ENCODE results near the gene EIF2S2. TPM values are rescaled to one million over a fixed set of nuclear protein-coding genes. Genes with fewer than 3 reads are reported as not detected.

Gene EIF2S2
- total RNA-seq, 2 donors from 2014 or later, result 18.8 to 20.6 TPM

- Mint-ChIP-seq H3K27me3 (no peaks in the 10 kb centered on the region), H3K36me3 (ENCODE audit: low read depth) (peaks cover 3% of the 10 kb centered on the region), H3K4me1 (peaks cover 53% of the 10 kb centered on the region), H3K27ac (peak overlapping the region; percentile 88), H3K4me3 (no peak overlapping the region)
- ATAC-seq (no peak), DNase-seq (no peak)
- no peaks in the 10 kb centered on the region for H3K9me3 ChIP-seq (ENCODE audit: control insufficient read depth, low read length, poor library complexity, severe bottlenecking)
Measured at GRCh38 chr20:34061695-34062094, 50.3 kb downstream of the EIF2S2 start.

DNA sequence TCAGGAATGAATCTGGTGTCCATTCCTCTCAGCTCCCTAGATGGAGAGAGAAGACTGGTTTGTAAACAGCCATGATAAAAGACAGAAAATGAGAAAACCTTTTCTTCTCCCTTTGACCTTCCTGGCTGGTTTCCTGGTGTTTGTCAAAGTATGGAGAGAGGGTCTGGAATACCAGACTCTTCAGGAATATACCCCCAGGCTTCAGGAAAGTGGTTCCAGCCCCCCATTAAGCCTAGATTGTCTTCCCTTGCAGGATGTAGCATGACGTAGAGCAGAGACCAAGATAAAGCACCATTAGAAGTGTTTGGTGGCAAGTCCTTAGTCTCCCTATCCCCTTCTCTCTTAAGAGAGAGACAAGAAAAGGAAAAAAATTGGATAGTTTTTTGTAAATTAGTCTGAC is 51.1 kb downstream of the EIF2S2 start:
- ATAC-seq (no peak), DNase-seq (no peak)
- no peak overlapping the region for H3K27ac Mint-ChIP-seq
- H3K4me1 Mint-ChIP-seq, result peaks cover 59% of the 10 kb centered on the region
- H3K27me3 Mint-ChIP-seq, result no peaks in the 10 kb centered on the region
- no peaks in the 10 kb centered on the region for H3K9me3 ChIP-seq (ENCODE audit: control insufficient read depth, low read length, poor library complexity, severe bottlenecking)
- no peak overlapping the region for H3K4me3 Mint-ChIP-seq
- peaks cover 3% of the 10 kb centered on the region for H3K36me3 Mint-ChIP-seq (ENCODE audit: low read depth)

- no peak for DNase-seq
- H3K27ac Mint-ChIP-seq, result peak overlapping the region; percentile 39
Measured at GRCh38 chr20:34058831-34059230, 53.2 kb downstream of the EIF2S2 start.

DNA sequence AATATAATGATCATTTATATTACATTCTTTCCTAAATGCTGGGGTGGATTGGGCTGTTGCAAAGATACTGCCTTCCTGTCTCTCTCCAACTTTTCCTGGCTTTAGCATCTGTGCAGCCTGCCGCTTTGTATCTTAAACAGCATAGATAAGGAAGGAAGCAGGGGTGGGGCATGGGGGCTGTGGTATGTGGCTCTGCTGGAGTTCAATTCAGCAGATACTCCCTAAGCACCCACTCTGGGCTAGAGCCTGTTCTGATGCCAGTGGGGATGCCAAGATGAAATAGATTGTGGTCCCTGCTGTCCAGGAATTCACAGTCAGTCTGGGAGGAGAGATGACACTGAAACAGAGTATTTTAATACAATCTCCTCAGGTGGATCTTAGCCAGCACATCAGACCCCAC is 56.8 kb downstream of the EIF2S2 start:
- DNase-seq, result no peak
- H3K27ac Mint-ChIP-seq, result peak overlapping the region; percentile 56
- no peaks in the 10 kb centered on the region for H3K27me3 Mint-ChIP-seq
- H3K4me3 Mint-ChIP-seq, result no peak overlapping the region
- H3K4me1 Mint-ChIP-seq, result peaks cover 63% of the 10 kb centered on the region
- ATAC-seq, result no peak
- H3K36me3 Mint-ChIP-seq (ENCODE audit: low read depth), result no peaks in the 10 kb centered on the region
- no peaks in the 10 kb centered on the region for H3K9me3 ChIP-seq (ENCODE audit: control insufficient read depth, low read length, poor library complexity, severe bottlenecking)

More at GRCh38 chr20:34058831-34059230, 53.2 kb downstream of the EIF2S2 start:
- ATAC-seq, result peak; percentile 88
- Mint-ChIP-seq H3K4me3 (peak overlapping the region; percentile 56), H3K27me3 (no peaks in the 10 kb centered on the region), H3K4me1 (peaks cover 64% of the 10 kb centered on the region), H3K36me3 (ENCODE audit: low read depth) (peaks cover 3% of the 10 kb centered on the region)
- no peaks in the 10 kb centered on the region for H3K9me3 ChIP-seq (ENCODE audit: control insufficient read depth, low read length, poor library complexity, severe bottlenecking)

- no peak overlapping the region for H3K27ac Mint-ChIP-seq
- no peak for ATAC-seq
- no peak overlapping the region for H3K4me3 Mint-ChIP-seq
Measured at GRCh38 chr20:34052414-34052813, 59.6 kb downstream of the EIF2S2 start.

DNA sequence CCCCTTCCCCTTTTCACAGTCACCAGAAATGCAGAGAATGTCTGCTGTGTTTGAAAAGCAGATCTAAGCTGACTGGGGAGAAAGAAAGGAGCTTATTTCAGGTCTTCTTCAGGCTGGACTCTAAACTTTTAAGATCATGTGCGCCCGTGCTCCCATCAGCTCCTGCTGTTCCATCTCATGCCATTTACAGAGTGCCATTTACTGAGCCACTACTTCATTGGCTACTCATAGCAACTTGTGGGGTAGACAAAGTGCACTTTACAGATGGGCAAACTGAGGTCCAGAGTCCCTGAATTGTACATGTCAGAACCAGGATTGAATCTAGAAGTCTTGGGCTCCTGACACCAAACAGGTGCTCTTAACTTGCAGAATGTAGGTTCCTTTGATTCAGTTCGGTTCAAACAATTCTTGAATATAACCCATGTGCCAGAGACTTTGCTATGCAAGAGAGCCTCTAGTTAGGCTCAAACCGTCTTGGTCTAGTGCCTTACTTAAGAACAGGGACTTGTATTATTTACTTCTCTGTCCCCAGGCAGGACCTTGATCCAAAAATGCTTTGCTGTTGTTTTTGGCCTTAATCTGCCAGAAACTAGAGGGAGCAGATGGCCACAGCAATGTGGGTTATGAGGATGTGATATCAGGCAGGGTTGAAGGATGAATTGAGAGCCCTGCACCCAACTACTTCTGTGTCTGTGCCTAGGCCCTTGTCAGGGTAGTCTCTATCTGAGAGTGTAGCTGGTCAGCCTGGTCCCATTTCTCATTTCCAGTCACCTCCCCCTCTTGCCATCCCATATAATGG is 61.9 kb downstream of the EIF2S2 start:
- no peak for DNase-seq
- H3K4me3 Mint-ChIP-seq, result no peak overlapping the region
- H3K4me1 Mint-ChIP-seq, result peaks cover 63% of the 10 kb centered on the region
- no peak for ATAC-seq
- H3K27me3 Mint-ChIP-seq, result no peaks in the 10 kb centered on the region
- no peak overlapping the region for H3K27ac Mint-ChIP-seq
- H3K36me3 Mint-ChIP-seq (ENCODE audit: low read depth), result peaks cover 4% of the 10 kb centered on the region
- H3K9me3 ChIP-seq (ENCODE audit: control insufficient read depth, low read length, poor library complexity, severe bottlenecking), result no peaks in the 10 kb centered on the region

More at GRCh38 chr20:34052414-34052813, 59.6 kb downstream of the EIF2S2 start:
- no peaks in the 10 kb centered on the region for H3K36me3 Mint-ChIP-seq (ENCODE audit: low read depth)
- DNase-seq, result no peak
- H3K4me1 Mint-ChIP-seq, result peaks cover 63% of the 10 kb centered on the region
- H3K27me3 Mint-ChIP-seq, result no peaks in the 10 kb centered on the region
- H3K9me3 ChIP-seq (ENCODE audit: control insufficient read depth, low read length, poor library complexity, severe bottlenecking), result no peaks in the 10 kb centered on the region

- ATAC-seq (no peak), DNase-seq (no peak)
- Mint-ChIP-seq H3K36me3 (ENCODE audit: low read depth) (peaks cover 4% of the 10 kb centered on the region), H3K27me3 (no peaks in the 10 kb centered on the region), H3K27ac (no peak overlapping the region), H3K4me1 (peaks cover 59% of the 10 kb centered on the region), H3K4me3 (no peak overlapping the region)
- no peaks in the 10 kb centered on the region for H3K9me3 ChIP-seq (ENCODE audit: control insufficient read depth, low read length, poor library complexity, severe bottlenecking)
Measured at GRCh38 chr20:34049389-34049788, 62.7 kb downstream of the EIF2S2 start.

GRCh38 chr20:34047917-34048316 is 64.1 kb downstream of the EIF2S2 start:
- H3K9me3 ChIP-seq (ENCODE audit: control insufficient read depth, low read length, poor library complexity, severe bottlenecking), result no peaks in the 10 kb centered on the region
- Mint-ChIP-seq H3K4me1 (peaks cover 63% of the 10 kb centered on the region), H3K36me3 (ENCODE audit: low read depth) (peaks cover 6% of the 10 kb centered on the region), H3K4me3 (no peak overlapping the region), H3K27me3 (no peaks in the 10 kb centered on the region), H3K27ac (peak overlapping the region; percentile 54)
- no peak for ATAC-seq
- no peak for DNase-seq

- Mint-ChIP-seq H3K4me3 (no peak overlapping the region), H3K4me1 (peaks cover 65% of the 10 kb centered on the region)
- ATAC-seq, result no peak
Measured at GRCh38 chr20:34047010-34047687, 64.9 kb downstream of the EIF2S2 start.

DNA sequence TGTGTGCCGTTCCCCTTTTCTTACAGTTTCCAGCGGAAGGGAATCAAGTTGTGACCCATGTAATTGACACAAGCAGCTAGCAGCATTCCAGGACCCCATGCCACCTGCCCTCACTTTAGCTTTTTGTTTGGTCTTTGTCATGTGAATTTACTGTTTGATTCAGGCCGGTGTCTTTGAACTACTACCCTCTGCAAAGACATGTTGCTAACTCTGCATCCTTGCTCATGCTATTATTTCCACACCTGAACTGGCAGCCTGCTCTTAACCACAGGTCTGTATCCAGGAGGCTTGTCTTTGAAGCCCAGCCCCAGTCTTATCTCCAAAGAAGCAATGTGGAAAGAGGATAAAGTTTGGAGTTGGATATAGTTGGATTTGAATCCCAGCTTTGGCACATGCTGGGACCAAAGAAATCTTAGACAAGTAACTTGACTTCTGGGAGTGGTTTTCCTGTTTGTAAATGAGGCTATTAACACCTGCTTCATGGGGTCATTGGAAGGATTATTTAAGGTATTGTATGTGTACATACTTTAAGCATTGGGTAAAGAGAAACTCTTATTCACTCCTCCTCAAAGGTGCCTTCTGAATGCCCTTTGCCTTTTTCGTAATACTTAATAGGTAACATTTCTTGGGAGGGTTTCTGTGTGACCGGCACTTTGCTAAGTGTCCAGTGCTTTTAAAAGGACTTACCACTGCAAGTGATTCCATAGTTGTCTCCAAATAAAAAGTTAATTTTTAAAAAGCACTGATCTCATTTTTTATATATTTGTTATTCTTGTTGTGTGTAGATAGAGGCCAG is 65.9 kb downstream of the EIF2S2 start:
- Mint-ChIP-seq H3K27me3 (no peaks in the 10 kb centered on the region), H3K4me1 (peaks cover 71% of the 10 kb centered on the region), H3K36me3 (ENCODE audit: low read depth) (peaks cover 6% of the 10 kb centered on the region), H3K4me3 (no peak overlapping the region), H3K27ac (no peak overlapping the region)
- DNase-seq (no peak), ATAC-seq (no peak)
- H3K9me3 ChIP-seq (ENCODE audit: control insufficient read depth, low read length, poor library complexity, severe bottlenecking), result no peaks in the 10 kb centered on the region

More at GRCh38 chr20:34047010-34047687, 64.9 kb downstream of the EIF2S2 start:
- no peak for DNase-seq
- peaks cover 6% of the 10 kb centered on the region for H3K36me3 Mint-ChIP-seq (ENCODE audit: low read depth)
- H3K27ac Mint-ChIP-seq, result no peak overlapping the region
- no peaks in the 10 kb centered on the region for H3K9me3 ChIP-seq (ENCODE audit: control insufficient read depth, low read length, poor library complexity, severe bottlenecking)
- H3K27me3 Mint-ChIP-seq, result no peaks in the 10 kb centered on the region

- no peak overlapping the region for H3K4me3 Mint-ChIP-seq
Measured at GRCh38 chr20:34045294-34045693, 66.7 kb downstream of the EIF2S2 start.

GRCh38 chr20:34043025-34043424 is 69.0 kb downstream of the EIF2S2 start:
- no peaks in the 10 kb centered on the region for H3K9me3 ChIP-seq (ENCODE audit: control insufficient read depth, low read length, poor library complexity, severe bottlenecking)
- no peak for DNase-seq
- ATAC-seq, result no peak
- peak overlapping the region; percentile 80 for H3K27ac Mint-ChIP-seq
- H3K4me3 Mint-ChIP-seq, result no peak overlapping the region
- peaks cover 8% of the 10 kb centered on the region for H3K36me3 Mint-ChIP-seq (ENCODE audit: low read depth)
- peaks cover 67% of the 10 kb centered on the region for H3K4me1 Mint-ChIP-seq
- H3K27me3 Mint-ChIP-seq, result no peaks in the 10 kb centered on the region

More at GRCh38 chr20:34045294-34045693, 66.7 kb downstream of the EIF2S2 start:
- H3K27ac Mint-ChIP-seq, result peak overlapping the region; percentile 72
- no peaks in the 10 kb centered on the region for H3K27me3 Mint-ChIP-seq
- peaks cover 8% of the 10 kb centered on the region for H3K36me3 Mint-ChIP-seq (ENCODE audit: low read depth)
- H3K4me1 Mint-ChIP-seq, result peaks cover 74% of the 10 kb centered on the region
- no peak for ATAC-seq
- H3K9me3 ChIP-seq (ENCODE audit: control insufficient read depth, low read length, poor library complexity, severe bottlenecking), result no peaks in the 10 kb centered on the region
- DNase-seq, result no peak

DNA sequence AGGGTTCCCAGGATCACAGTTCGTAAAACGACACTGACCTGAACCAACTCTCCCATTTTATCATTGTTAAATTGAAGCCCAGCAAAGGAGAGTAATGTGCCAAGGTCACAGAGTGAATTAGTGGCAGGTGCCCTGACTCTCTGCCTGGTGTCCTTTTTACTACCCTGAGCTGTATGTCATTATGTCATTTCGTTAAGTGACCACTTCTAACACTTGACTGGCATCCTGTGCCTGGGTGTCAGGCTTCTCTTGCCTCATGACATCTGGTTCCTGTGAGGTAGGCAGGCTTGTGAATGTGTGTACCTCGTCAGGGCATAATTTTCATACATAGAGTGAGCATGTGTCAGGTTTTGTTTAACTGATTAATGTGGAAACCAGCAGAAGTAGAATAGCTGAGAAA is 69.8 kb downstream of the EIF2S2 start:
- ATAC-seq (peak; percentile 36), DNase-seq (no peak)
- peak overlapping the region; percentile 80 for H3K27ac Mint-ChIP-seq
- H3K36me3 Mint-ChIP-seq (ENCODE audit: low read depth), result peaks cover 8% of the 10 kb centered on the region
- H3K9me3 ChIP-seq (ENCODE audit: control insufficient read depth, low read length, poor library complexity, severe bottlenecking), result no peaks in the 10 kb centered on the region
- no peak overlapping the region for H3K4me3 Mint-ChIP-seq
- peaks cover 67% of the 10 kb centered on the region for H3K4me1 Mint-ChIP-seq
- H3K27me3 Mint-ChIP-seq, result no peaks in the 10 kb centered on the region
